ENCODE measurements around the gene ERVFRD-1. TPM values are rescaled to one million over a fixed set of nuclear protein-coding genes. Genes with fewer than 3 reads are reported as not detected.
"Not testable (repeated sequence)": the region's sequence is repeated elsewhere in the genome, so short reads cannot be mapped to it uniquely, and the experiment has no call there.

ERVFRD-1 gene
- total RNA-seq, 1 experiment from 2014 or later, result not detected

- Histone ChIP-seq H2AFZ (ENCODE audit: low read length) (no peak overlapping the region), H3K9me3 (ENCODE audit: low read length) (no peaks in the 10 kb centered on the region), H3K4me2 (ENCODE audit: low read depth, low read length, poor library complexity, severe bottlenecking) (peak overlapping the region; percentile 58), H4K20me1 (ENCODE audit: insufficient read depth, low read depth, low read length) (0 out of 2 replicates have a peak, but pooled peaks cover 11% of the 10 kb centered on the region), H3K9me2 (replicated peaks; ENCODE audit: insufficient read depth, low read length) (no peaks in the 10 kb centered on the region), H3K4me3 (ENCODE audit: low read length) (no peak overlapping the region), H3K27ac (ENCODE audit: low read length) (0 out of 2 replicates have a peak overlapping the region, but pooled peaks have one; percentile 6), H3K79me2 (ENCODE audit: low read length) (peaks cover 76% of the 10 kb centered on the region), H3K36me3 (ENCODE audit: insufficient read depth, low read length) (no peaks in the 10 kb centered on the region), H3K9ac (ENCODE audit: low read length) (no peak overlapping the region), H3K27me3 (ENCODE audit: low read length) (no peaks in the 10 kb centered on the region), H3K4me1 (ENCODE audit: low read length) (peaks cover 35% of the 10 kb centered on the region)
- no peak for DNase-seq
Measured at GRCh38 chr6:11121851-11122250, 10.3 kb upstream of the ERVFRD-1 start.

DNA sequence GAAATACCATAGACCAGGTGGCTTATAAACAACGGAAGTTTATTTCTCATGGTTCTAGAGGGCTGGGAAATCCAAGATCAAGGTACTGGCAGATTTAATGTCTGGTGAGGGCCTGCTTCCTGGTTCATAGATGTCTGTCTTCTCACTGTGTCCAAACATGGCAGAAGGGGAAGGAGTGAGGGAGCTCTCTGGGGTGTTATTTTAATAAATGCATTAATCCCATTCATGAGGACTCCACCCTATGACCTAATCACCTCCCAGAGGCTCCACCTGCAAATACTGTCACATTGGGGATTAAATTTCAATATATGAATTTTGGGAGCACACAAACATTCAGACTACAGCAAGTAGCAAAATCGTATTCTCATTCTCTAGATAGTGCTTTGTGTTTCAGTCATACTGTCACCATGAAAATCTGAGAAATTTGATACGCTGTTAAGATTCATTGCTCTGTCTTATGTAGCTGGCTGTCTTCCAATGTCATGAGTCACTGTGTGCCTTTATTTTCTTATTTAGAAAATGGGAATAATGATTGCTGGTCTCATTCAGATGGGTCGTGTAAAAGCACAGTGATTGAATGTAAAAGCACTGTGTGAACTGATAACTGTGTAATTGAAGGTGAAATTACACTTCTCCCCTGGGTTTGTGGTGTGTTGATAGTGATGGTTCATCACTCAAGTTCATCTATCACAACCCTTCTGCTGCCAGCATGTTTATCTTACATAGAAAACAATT, 8.9 kb upstream of the ERVFRD-1 start:
- H3K27ac ChIP-seq (ENCODE audit: low read length), result peak overlapping the region; percentile 70

DNA sequence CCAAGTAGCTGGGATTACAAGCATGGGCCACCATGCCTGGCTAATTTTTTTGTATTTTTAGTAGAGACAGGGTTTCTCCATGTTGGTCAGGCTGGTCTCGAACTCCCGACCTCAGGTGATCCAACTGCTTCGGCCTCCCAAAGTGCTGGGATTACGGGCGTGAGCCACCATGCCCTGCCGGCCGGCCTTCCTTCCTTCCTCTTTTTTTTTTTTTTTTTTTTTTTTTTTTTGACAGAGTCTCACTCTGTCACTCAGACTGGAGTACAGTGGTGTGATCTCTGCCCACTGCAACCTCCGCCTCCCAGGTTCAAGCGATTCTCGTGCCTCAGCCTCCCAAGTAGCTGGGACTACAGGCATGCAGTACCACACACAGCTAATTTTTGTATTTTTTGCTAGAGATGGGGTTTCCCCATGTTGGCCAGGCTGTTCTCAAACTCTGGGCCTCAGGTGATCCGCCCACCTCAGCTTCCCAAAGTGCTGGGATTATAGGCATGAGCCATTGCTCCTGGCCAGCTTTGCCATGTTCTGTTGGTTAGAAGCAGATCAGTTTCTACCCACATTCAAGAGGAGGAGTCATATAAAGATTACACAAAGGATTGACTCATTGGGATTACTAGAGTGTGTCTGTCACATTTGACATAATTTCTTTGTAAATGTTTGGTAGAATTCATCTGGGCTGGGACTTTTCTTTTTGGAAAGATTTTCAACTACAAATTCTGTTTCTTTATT, 4.4 kb upstream of the ERVFRD-1 start:
- DNase-seq; H4K20me1 ChIP-seq (ENCODE audit: insufficient read depth, low read depth, low read length); H3K9me2 ChIP-seq (replicated peaks; ENCODE audit: insufficient read depth, low read length); H3K4me2 ChIP-seq (ENCODE audit: low read depth, low read length, poor library complexity, severe bottlenecking); H3K9ac ChIP-seq (ENCODE audit: low read length); H3K9me3 ChIP-seq (ENCODE audit: low read length); H3K36me3 ChIP-seq (ENCODE audit: insufficient read depth, low read length); H2AFZ ChIP-seq (ENCODE audit: low read length); H3K27ac ChIP-seq (ENCODE audit: low read length); H3K27me3 ChIP-seq (ENCODE audit: low read length); H3K4me3 ChIP-seq (ENCODE audit: low read length): not testable (repeated sequence)
- H3K4me1 ChIP-seq (ENCODE audit: low read length), result peaks cover 24% of the 10 kb centered on the region
- H3K79me2 ChIP-seq (ENCODE audit: low read length), result peaks cover 81% of the 10 kb centered on the region

More for the DNA sequence above, 8.9 kb upstream of the ERVFRD-1 start:
- H3K4me1 ChIP-seq (ENCODE audit: low read length), result peaks cover 35% of the 10 kb centered on the region
- 0 out of 2 replicates have a peak, but pooled peaks cover 17% of the 10 kb centered on the region for H4K20me1 ChIP-seq (ENCODE audit: insufficient read depth, low read depth, low read length)
- no peak overlapping the region for H3K9ac ChIP-seq (ENCODE audit: low read length)
- no peak overlapping the region for H2AFZ ChIP-seq (ENCODE audit: low read length)
- H3K4me2 ChIP-seq (ENCODE audit: low read depth, low read length, poor library complexity, severe bottlenecking), result peak overlapping the region; percentile 58
- no peaks in the 10 kb centered on the region for H3K9me2 ChIP-seq (replicated peaks; ENCODE audit: insufficient read depth, low read length)
- peak; percentile 55 for DNase-seq
- peak overlapping the region; percentile 4; the same call in 1 of the 2 replicates for H3K4me3 ChIP-seq (ENCODE audit: low read length)
- no peaks in the 10 kb centered on the region for H3K9me3 ChIP-seq (ENCODE audit: low read length)
- H3K27me3 ChIP-seq (ENCODE audit: low read length), result no peaks in the 10 kb centered on the region
- H3K79me2 ChIP-seq (ENCODE audit: low read length), result peaks cover 77% of the 10 kb centered on the region
- H3K36me3 ChIP-seq (ENCODE audit: insufficient read depth, low read length), result no peaks in the 10 kb centered on the region

DNA sequence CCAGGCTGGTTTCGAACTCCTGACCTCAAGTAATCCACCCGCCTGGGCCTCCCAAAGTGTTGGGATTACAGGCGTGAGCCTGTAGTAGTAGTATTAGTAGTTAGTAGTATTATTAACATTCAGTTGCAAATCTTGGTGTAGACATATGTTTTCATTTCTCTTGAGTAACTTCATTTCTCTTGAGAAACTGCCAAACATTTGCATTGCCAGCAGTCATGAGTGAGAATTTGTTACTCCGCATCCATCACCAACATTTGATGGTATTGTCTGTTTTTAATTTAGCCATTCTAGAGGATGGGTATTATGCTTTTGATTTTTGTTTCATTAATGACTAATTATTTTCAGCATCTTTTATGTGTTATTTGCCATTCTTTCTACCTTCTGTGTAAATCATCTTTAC, 1.5 kb upstream of the ERVFRD-1 start:
- Histone ChIP-seq H3K36me3 (ENCODE audit: insufficient read depth, low read length) (no peaks in the 10 kb centered on the region), H3K4me1 (ENCODE audit: low read length) (no peaks in the 10 kb centered on the region; the same call in 1 of the 2 replicates), H3K79me2 (ENCODE audit: low read length) (peaks cover 87% of the 10 kb centered on the region), H3K27ac (ENCODE audit: low read length) (no peak overlapping the region), H3K9me3 (ENCODE audit: low read length) (no peaks in the 10 kb centered on the region), H4K20me1 (ENCODE audit: insufficient read depth, low read depth, low read length) (peaks cover 17% of the 10 kb centered on the region; the same call in 1 of the 2 replicates), H3K4me3 (ENCODE audit: low read length) (no peak overlapping the region), H3K9ac (ENCODE audit: low read length) (no peak overlapping the region), H3K4me2 (ENCODE audit: low read depth, low read length, poor library complexity, severe bottlenecking) (no peak overlapping the region), H3K27me3 (ENCODE audit: low read length) (no peaks in the 10 kb centered on the region), H2AFZ (ENCODE audit: low read length) (no peak overlapping the region), H3K9me2 (replicated peaks; ENCODE audit: insufficient read depth, low read length) (no peaks in the 10 kb centered on the region)
- no peak for DNase-seq

DNA sequence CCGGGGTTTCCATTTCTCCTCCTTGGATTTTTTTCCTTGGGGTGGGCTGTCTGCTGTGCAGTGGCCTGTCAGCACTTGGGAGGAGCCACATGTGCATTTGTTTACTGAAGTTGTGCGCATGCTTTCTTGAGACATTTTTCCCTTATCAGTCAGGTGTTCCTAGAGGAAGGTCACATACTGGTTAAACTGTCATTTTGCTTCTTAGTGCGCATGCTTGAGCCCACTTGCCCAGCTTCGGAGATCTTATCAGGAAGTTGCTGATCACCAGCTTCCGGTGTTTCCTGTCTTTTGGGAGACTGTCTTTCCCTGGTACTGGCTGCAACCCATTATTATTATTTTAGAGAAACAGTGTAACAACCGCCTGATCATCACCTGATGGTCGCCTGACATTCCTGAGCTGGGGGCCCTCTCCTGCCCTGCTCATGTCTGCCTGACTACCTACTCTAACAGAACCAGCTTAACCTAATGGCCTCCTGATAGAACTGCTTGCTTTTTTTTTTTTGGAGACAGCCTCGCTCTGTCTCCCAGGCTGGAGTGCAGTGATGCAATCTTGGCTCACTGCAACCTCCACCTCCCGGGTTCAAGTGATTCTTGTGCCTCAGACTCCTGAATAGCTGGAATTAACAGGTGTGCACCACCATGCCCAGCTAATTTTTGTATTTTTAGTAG, 378 bp upstream of the ERVFRD-1 start:
- Histone ChIP-seq H3K9me3 (ENCODE audit: low read length) (no peaks in the 10 kb centered on the region), H3K9ac (ENCODE audit: low read length) (no peak overlapping the region), H3K4me1 (ENCODE audit: low read length) (peaks cover under 1% of the 10 kb centered on the region; the same call in 1 of the 2 replicates), H3K79me2 (ENCODE audit: low read length) (peaks cover 90% of the 10 kb centered on the region), H3K4me2 (ENCODE audit: low read depth, low read length, poor library complexity, severe bottlenecking) (no peak overlapping the region), H3K4me3 (ENCODE audit: low read length) (no peak overlapping the region), H3K27ac (ENCODE audit: low read length) (no peak overlapping the region), H3K27me3 (ENCODE audit: low read length) (no peaks in the 10 kb centered on the region), H3K36me3 (ENCODE audit: insufficient read depth, low read length) (no peaks in the 10 kb centered on the region), H3K9me2 (replicated peaks; ENCODE audit: insufficient read depth, low read length) (no peaks in the 10 kb centered on the region), H4K20me1 (ENCODE audit: insufficient read depth, low read depth, low read length) (peaks cover 22% of the 10 kb centered on the region), H2AFZ (ENCODE audit: low read length) (no peak overlapping the region)
- no peak for DNase-seq

DNA sequence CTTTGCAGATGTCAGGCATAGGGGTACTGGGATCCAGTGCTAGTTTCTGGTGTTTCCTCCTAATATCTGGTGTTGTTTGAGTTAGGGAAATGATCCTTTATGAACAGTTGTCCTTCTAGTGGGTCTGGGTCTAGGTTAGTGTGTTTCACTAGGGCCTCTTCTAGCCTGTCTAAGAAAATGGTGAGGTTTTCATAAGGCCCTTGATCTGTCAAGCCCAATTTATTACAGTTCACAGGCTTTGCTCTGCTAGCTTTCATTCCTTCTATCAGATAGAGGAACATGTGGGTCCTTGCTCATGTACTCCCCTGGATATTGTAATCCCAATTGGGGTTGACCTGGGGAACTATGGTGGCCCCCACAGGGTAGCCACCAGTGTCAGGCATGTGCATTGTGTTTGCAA, 2.8 kb downstream of the ERVFRD-1 start:
- no peak overlapping the region for H3K4me2 ChIP-seq (ENCODE audit: low read depth, low read length, poor library complexity, severe bottlenecking)
- no peak overlapping the region for H3K27ac ChIP-seq (ENCODE audit: low read length)
- H3K4me3 ChIP-seq (ENCODE audit: low read length), result no peak overlapping the region
- H3K4me1 ChIP-seq (ENCODE audit: low read length), result peaks cover 10% of the 10 kb centered on the region; the same call in 1 of the 2 replicates
- H3K79me2 ChIP-seq (ENCODE audit: low read length), result peaks cover 97% of the 10 kb centered on the region
- H3K9ac ChIP-seq (ENCODE audit: low read length), result no peak overlapping the region
- no peaks in the 10 kb centered on the region for H3K27me3 ChIP-seq (ENCODE audit: low read length)
- no peaks in the 10 kb centered on the region for H3K36me3 ChIP-seq (ENCODE audit: insufficient read depth, low read length)
- H2AFZ ChIP-seq (ENCODE audit: low read length), result no peak overlapping the region
- DNase-seq, result no peak
- H4K20me1 ChIP-seq (ENCODE audit: insufficient read depth, low read depth, low read length), result peaks cover 41% of the 10 kb centered on the region
- H3K9me3 ChIP-seq (ENCODE audit: low read length), result no peaks in the 10 kb centered on the region
- no peaks in the 10 kb centered on the region for H3K9me2 ChIP-seq (replicated peaks; ENCODE audit: insufficient read depth, low read length)

GRCh38 chr6:11103065-11103464, 8.5 kb downstream of the ERVFRD-1 start:
- no peak overlapping the region for H3K27ac ChIP-seq (ENCODE audit: low read length)

GRCh38 chr6:11101417-11101816, 10.1 kb downstream of the ERVFRD-1 start:
- Histone ChIP-seq H4K20me1 (ENCODE audit: insufficient read depth, low read depth, low read length) (peaks cover 45% of the 10 kb centered on the region), H3K27me3 (ENCODE audit: low read length) (no peaks in the 10 kb centered on the region), H3K9ac (ENCODE audit: low read length) (no peak overlapping the region), H3K27ac (ENCODE audit: low read length) (no peak overlapping the region), H3K4me1 (ENCODE audit: low read length) (0 out of 2 replicates have a peak, but pooled peaks cover 9% of the 10 kb centered on the region), H3K79me2 (ENCODE audit: low read length) (peaks cover 100% of the 10 kb centered on the region), H2AFZ (ENCODE audit: low read length) (no peak overlapping the region), H3K4me3 (ENCODE audit: low read length) (no peak overlapping the region), H3K9me3 (ENCODE audit: low read length) (no peaks in the 10 kb centered on the region), H3K36me3 (ENCODE audit: insufficient read depth, low read length) (peaks cover 9% of the 10 kb centered on the region), H3K4me2 (ENCODE audit: low read depth, low read length, poor library complexity, severe bottlenecking) (no peak overlapping the region), H3K9me2 (replicated peaks; ENCODE audit: insufficient read depth, low read length) (no peaks in the 10 kb centered on the region)
- DNase-seq, result no peak

More at GRCh38 chr6:11103065-11103464, 8.5 kb downstream of the ERVFRD-1 start:
- Histone ChIP-seq H3K79me2 (ENCODE audit: low read length) (peaks cover 100% of the 10 kb centered on the region), H3K9me3 (ENCODE audit: low read length) (no peaks in the 10 kb centered on the region), H3K9me2 (replicated peaks; ENCODE audit: insufficient read depth, low read length) (no peaks in the 10 kb centered on the region), H3K4me3 (ENCODE audit: low read length) (no peak overlapping the region), H3K4me1 (ENCODE audit: low read length) (0 out of 2 replicates have a peak, but pooled peaks cover 14% of the 10 kb centered on the region), H3K4me2 (ENCODE audit: low read depth, low read length, poor library complexity, severe bottlenecking) (no peak overlapping the region), H4K20me1 (ENCODE audit: insufficient read depth, low read depth, low read length) (peaks cover 49% of the 10 kb centered on the region), H3K27me3 (ENCODE audit: low read length) (no peaks in the 10 kb centered on the region), H2AFZ (ENCODE audit: low read length) (no peak overlapping the region), H3K36me3 (ENCODE audit: insufficient read depth, low read length) (peaks cover 7% of the 10 kb centered on the region), H3K9ac (ENCODE audit: low read length) (no peak overlapping the region)
- no peak for DNase-seq
